ENCODE data around the gene GALNT13.

The GALNT13 gene

DNA sequence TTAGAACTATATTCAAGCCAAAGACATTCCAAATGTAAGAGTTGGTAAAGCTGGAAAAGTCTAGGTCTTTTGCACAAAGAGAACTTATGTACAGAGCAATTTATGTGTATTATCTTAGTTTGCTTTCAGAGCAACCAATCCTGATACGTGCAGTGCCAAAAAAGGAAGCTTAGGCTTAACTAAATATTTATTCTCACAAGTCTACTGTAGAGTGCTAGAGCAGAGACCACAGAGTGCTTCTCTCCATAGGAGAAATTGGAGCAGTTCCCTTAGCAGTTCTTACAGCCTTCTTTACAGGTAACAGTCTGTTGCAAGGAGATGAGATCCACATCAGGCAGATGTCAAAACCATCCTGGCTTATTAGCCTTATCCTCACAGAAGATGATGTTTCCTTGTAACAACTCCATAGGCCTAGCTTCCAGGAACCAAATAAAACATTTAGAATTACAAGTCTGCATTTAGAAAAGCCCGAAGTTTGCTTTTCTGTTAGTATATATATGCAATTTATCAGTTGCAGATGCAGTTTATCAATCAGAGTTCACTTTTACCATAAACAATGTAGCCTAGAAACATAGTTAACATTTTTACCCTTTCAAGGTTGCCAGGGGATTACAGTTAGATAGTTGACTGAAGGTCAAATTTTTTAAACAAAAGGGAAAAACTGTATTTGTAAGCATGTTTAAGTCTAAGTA is 576.2 kb downstream of the GALNT13 start:
- no peak overlapping the region for H3K4me2 ChIP-seq (ENCODE audit: low read length)
- H3K36me3 ChIP-seq (ENCODE audit: control insufficient read depth, insufficient read depth, low read length), result no peaks in the 10 kb centered on the region
- no peak overlapping the region for H3K9ac ChIP-seq
- H3K9me3 ChIP-seq (ENCODE audit: control insufficient read depth, low read length), result no peaks in the 10 kb centered on the region
- TF ChIP-seq, protein P1, sequence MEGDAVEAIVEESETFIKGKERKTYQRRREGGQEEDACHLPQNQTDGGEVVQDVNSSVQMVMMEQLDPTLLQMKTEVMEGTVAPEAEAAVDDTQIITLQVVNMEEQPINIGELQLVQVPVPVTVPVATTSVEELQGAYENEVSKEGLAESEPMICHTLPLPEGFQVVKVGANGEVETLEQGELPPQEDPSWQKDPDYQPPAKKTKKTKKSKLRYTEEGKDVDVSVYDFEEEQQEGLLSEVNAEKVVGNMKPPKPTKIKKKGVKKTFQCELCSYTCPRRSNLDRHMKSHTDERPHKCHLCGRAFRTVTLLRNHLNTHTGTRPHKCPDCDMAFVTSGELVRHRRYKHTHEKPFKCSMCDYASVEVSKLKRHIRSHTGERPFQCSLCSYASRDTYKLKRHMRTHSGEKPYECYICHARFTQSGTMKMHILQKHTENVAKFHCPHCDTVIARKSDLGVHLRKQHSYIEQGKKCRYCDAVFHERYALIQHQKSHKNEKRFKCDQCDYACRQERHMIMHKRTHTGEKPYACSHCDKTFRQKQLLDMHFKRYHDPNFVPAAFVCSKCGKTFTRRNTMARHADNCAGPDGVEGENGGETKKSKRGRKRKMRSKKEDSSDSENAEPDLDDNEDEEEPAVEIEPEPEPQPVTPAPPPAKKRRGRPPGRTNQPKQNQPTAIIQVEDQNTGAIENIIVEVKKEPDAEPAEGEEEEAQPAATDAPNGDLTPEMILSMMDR (IDR thresholded peaks at IDR 0.05), result no peak
- H3K27ac ChIP-seq, result no peak overlapping the region
- H3K4me1 ChIP-seq, result no peaks in the 10 kb centered on the region
- H2AFZ ChIP-seq, result no peak overlapping the region
- no peaks in the 10 kb centered on the region for H3K79me2 ChIP-seq
- no peak overlapping the region for H3K4me3 ChIP-seq (ENCODE audit: low read depth, low read length)
- no peaks in the 10 kb centered on the region for H3K27me3 ChIP-seq (ENCODE audit: control insufficient read depth, insufficient read depth, low read length)

DNA sequence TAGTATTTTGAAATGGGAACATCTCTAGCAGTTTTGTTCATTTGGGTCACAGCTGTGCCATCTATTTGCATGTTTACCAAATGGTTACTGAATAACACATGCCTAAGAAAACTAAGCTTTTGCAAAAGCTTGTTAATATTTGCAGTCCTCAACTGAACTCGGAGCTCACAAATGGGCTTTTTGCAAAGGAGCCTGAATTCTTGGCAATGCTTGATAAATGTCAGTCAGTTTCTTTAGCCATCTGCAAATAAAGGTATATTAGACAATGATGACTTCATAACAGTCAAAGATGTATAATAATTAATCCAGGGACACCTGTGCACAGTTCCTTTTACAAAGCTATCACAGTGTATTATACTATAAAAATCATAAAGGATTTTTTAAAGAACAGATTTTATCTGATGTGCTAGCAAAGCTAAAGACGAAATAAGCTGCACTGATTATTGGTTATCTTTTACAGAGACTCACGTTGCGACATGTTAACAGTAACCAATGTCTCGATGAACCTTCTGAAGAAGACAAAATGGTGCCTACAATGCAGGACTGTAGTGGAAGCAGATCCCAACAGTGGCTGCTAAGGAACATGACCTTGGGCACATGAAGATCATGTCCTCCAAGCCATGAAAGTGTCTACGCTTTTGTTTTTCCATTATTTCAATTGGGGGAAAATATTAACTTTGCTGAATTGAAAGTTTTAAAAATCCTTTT is 578.4 kb downstream of the GALNT13 start:
- TF ChIP-seq, protein P1 (IDR thresholded peaks at IDR 0.05), result no peak
- no peak overlapping the region for H2AFZ ChIP-seq
- no peaks in the 10 kb centered on the region for H3K79me2 ChIP-seq
- H3K27ac ChIP-seq, result no peak overlapping the region
- H3K27me3 ChIP-seq (ENCODE audit: control insufficient read depth, insufficient read depth, low read length), result no peaks in the 10 kb centered on the region
- no peak overlapping the region for H3K4me3 ChIP-seq (ENCODE audit: low read depth, low read length)
- H3K9ac ChIP-seq, result no peak overlapping the region
- no peaks in the 10 kb centered on the region for H3K36me3 ChIP-seq (ENCODE audit: control insufficient read depth, insufficient read depth, low read length)
- H3K9me3 ChIP-seq (ENCODE audit: control insufficient read depth, low read length), result no peaks in the 10 kb centered on the region
- no peak overlapping the region for H3K4me2 ChIP-seq (ENCODE audit: low read length)
- H3K4me1 ChIP-seq, result no peaks in the 10 kb centered on the region

DNA sequence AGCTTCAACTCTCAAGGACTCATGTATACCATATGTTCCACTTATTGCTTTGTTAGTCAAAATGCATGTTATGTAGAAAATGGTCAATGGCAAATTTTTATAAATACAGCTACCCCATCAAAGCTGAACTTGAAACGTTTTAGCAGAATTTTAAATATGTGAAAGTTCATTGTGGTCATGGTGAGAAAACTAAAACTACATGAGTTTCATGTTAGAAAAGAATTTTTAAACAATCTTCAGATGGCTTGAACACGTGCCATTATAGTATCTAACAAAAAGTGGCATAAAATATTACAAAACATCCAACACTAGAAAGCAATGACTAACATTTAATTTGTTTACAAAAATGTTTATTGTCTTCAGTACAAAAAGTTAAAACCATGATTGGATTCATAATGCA is 580.7 kb downstream of the GALNT13 start:
- Histone ChIP-seq H3K27ac (no peak overlapping the region), H2AFZ (no peak overlapping the region), H3K4me1 (no peaks in the 10 kb centered on the region), H3K9ac (no peak overlapping the region), H3K36me3 (ENCODE audit: control insufficient read depth, insufficient read depth, low read length) (no peaks in the 10 kb centered on the region), H3K4me2 (ENCODE audit: low read length) (no peak overlapping the region), H3K79me2 (no peaks in the 10 kb centered on the region), H3K27me3 (ENCODE audit: control insufficient read depth, insufficient read depth, low read length) (no peaks in the 10 kb centered on the region), H3K9me3 (ENCODE audit: control insufficient read depth, low read length) (no peaks in the 10 kb centered on the region), H3K4me3 (ENCODE audit: low read depth, low read length) (no peak overlapping the region)
- TF ChIP-seq, protein P1 (IDR thresholded peaks at IDR 0.05), result no peak

DNA sequence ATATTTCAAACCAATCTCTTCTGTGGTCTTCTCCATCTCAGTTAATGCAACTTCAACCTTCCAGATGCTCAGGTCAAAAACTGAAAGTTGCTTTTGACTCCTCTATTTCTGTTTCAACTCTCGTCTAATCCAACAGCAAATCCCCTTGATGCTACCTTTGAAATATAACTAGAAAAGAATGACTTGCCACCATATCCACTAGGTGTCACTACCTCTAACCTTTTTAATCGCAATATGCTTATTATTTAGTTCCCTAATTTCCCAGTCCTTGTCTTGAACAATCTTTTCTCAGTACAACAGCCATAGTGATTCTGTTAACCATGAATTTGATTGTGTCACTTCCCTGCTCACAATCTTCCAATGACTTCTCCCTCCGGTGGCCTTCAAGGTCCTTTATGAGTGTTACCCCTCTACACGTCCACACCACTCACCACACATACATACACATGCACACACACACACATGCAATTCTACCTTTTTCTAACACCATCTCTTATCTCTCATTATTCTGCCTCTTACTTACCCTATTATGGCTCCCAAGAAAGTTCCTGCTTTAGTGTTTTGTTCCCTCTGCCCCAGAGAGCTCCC is 581.3 kb downstream of the GALNT13 start:
- Histone ChIP-seq H3K27me3 (ENCODE audit: control insufficient read depth, insufficient read depth, low read length) (no peaks in the 10 kb centered on the region), H3K36me3 (ENCODE audit: control insufficient read depth, insufficient read depth, low read length) (no peaks in the 10 kb centered on the region), H3K27ac (no peak overlapping the region), H3K4me3 (ENCODE audit: low read depth, low read length) (no peak overlapping the region), H3K4me1 (no peaks in the 10 kb centered on the region), H3K9ac (no peak overlapping the region), H3K9me3 (ENCODE audit: control insufficient read depth, low read length) (no peaks in the 10 kb centered on the region), H2AFZ (no peak overlapping the region), H3K79me2 (no peaks in the 10 kb centered on the region), H3K4me2 (ENCODE audit: low read length) (no peak overlapping the region)
- TF ChIP-seq, protein P1 (IDR thresholded peaks at IDR 0.05), result peak; percentile 22

All from parathyroid adenoma (tissue), 2 donors.